ENCODE measurements around the gene KAZN. TPM values are rescaled to one million over a fixed set of nuclear protein-coding genes. Genes with fewer than 3 reads are reported as not detected.

The KAZN gene
- total and polyA plus RNA-seq, 8 donors, result 11.1 to 37.5 (median 30.2) TPM

DNA sequence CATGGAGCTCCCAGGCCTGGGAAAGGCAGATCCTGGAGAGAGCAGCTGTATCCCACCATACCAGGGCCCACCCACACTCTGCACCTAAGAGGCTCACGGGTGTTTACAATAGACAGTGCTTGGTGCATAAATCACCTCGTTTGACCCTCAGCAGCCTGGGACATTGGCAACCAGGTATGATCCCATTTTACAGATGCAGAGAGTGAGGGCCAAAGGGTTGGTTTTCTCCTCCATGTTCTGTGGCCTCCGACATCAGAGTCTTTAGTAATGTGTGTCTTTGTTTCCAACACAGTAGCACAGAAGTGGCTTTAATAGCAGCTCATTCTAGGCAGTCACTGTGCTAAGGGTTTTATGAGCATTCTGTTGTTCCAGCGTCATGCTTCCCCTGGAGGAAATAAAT, 176.5 kb downstream of the KAZN start:
- no peak for DNase-seq
- TF ChIP-seq, protein P1, sequence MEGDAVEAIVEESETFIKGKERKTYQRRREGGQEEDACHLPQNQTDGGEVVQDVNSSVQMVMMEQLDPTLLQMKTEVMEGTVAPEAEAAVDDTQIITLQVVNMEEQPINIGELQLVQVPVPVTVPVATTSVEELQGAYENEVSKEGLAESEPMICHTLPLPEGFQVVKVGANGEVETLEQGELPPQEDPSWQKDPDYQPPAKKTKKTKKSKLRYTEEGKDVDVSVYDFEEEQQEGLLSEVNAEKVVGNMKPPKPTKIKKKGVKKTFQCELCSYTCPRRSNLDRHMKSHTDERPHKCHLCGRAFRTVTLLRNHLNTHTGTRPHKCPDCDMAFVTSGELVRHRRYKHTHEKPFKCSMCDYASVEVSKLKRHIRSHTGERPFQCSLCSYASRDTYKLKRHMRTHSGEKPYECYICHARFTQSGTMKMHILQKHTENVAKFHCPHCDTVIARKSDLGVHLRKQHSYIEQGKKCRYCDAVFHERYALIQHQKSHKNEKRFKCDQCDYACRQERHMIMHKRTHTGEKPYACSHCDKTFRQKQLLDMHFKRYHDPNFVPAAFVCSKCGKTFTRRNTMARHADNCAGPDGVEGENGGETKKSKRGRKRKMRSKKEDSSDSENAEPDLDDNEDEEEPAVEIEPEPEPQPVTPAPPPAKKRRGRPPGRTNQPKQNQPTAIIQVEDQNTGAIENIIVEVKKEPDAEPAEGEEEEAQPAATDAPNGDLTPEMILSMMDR (IDR thresholded peaks at IDR 0.05), result no peak

DNA sequence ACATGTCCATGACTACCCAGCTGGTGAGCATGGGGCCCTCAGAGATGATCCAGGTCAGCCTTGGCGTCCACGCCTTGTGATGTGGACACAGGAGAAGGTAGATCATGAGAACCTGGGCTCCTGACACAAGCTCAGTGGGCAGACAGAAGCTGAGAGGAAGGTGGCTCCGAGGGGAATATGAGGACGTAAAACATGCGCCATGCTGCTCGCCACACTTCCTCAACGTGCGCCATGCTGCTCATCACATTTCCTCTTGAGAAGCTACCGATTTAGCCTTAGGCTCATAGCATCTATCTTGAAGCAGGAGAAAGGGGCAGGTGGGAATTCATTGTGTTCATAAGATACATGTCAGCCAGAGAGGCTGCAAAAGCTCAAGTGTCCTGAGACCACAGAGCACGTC, 176.9 kb downstream of the KAZN start:
- no peak overlapping the region for H3K27ac ChIP-seq
- DNase-seq, result no peak
- intact Hi-C loops (cut with DNase I), result no loop called here

More for the DNA sequence above, 176.5 kb downstream of the KAZN start:
- H3K36me3 ChIP-seq, result no peaks in the 10 kb centered on the region
- H3K27ac ChIP-seq, result no peak overlapping the region
- intact Hi-C loops (cut with DNase I), result no loop called here
- no peak for ATAC-seq
- no peak overlapping the region for H3K4me3 ChIP-seq
- H3K27me3 ChIP-seq, result no peaks in the 10 kb centered on the region
- peaks cover 0 to 4% of the 10 kb centered on the region in 2 donors for H3K4me1 ChIP-seq
- no peaks in the 10 kb centered on the region for H3K9me3 ChIP-seq

DNA sequence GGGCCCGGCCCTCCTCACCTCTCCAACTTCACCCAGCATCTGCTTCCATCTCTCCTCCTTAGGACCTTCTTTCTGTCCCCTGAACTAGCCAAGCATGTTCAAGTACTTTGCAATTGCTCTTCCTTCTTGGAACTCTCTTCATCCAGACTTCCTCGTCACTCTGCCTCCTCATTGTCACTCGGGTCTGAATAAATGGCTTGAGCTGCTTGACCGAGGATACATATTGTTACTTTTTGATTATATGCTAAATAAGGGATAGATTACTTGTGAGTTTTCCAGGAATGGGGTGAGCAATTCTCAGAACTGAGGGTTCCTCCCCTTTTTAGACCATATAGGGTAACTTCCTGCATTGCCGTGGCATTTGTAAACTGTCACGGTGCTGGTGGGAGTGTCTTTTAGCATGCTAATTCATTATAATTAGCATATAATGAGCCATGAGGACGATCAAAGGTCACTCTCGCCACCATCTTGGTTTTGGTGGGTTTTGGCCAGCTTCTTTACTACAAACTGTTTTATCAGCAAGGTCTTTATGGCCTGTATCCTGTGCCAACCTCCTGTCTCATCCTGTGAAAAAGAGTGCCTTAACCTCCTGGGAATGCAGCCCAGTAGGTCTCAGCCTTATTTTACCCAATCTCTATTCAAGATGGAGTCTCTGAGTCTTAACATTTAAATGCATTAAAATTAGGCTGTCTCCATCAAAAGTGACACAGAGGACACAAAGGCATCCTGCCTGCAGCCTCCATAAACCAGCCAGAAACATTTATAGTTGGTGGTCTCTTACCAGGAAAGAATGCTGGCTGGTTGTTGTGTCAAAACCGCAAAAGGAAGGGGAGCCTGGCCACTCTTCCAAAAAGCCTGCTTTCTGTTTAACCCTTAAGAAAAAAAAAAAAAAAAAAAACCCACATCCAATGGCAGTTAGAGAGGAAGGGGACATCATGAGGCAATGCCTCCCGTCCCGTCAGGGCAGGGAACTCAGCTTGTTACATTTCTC, 179.3 kb downstream of the KAZN start:
- H3K27ac ChIP-seq, result no peak overlapping the region
- DNase-seq, result no peak
- intact Hi-C loops (cut with DNase I), result no loop called here
- no peak for ATAC-seq
- no peaks in the 10 kb centered on the region for H3K27me3 ChIP-seq
- H3K36me3 ChIP-seq, result no peaks in the 10 kb centered on the region
- no peak overlapping the region for H3K4me3 ChIP-seq
- TF ChIP-seq, protein P1 (IDR thresholded peaks at IDR 0.05), result no peak
- no peaks in the 10 kb centered on the region for H3K9me3 ChIP-seq
- peaks cover 0 to 6% of the 10 kb centered on the region in 2 donors for H3K4me1 ChIP-seq

More for the DNA sequence above, 176.9 kb downstream of the KAZN start:
- H3K36me3 ChIP-seq, result no peaks in the 10 kb centered on the region
- H3K4me1 ChIP-seq, result peaks cover 0 to 6% of the 10 kb centered on the region in 2 donors
- TF ChIP-seq, protein P1 (IDR thresholded peaks at IDR 0.05), result no peak
- no peak overlapping the region for H3K4me3 ChIP-seq
- H3K9me3 ChIP-seq, result no peaks in the 10 kb centered on the region
- no peak for ATAC-seq
- no peaks in the 10 kb centered on the region for H3K27me3 ChIP-seq

DNA sequence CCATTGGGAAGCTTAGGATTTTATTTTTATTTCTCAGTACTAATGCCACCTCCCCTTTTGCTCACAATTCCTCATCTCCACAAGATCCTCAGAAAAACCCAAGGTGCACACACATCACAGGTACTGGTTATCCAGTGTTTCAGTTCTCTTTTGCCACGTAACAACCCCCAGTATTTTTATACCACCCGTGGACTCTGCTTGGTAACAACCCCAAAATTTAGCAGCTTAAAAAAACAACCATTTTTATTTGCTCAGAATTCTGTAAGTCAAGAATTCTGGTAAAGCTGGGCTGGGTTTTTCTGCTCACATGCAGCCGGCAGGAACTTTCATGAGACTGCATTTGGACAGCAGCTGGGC, 180.0 kb downstream of the KAZN start:
- ATAC-seq (no peak), DNase-seq (no peak)
- intact Hi-C loops (cut with DNase I), result no loop called here
- no peak overlapping the region for H3K4me3 ChIP-seq
- H3K27me3 ChIP-seq, result no peaks in the 10 kb centered on the region
- TF ChIP-seq, protein P1 (IDR thresholded peaks at IDR 0.05), result no peak
- H3K4me1 ChIP-seq, result peaks cover 0 to 6% of the 10 kb centered on the region in 2 donors
- H3K9me3 ChIP-seq, result no peaks in the 10 kb centered on the region
- H3K27ac ChIP-seq, result no peak overlapping the region
- no peaks in the 10 kb centered on the region for H3K36me3 ChIP-seq

Measured in left lung (tissue), 10 donors.